ENCODE results near the gene LMTK3. TPM values are rescaled to one million over a fixed set of nuclear protein-coding genes. Genes with fewer than 3 reads are reported as not detected.

The LMTK3 gene
- total RNA-seq, 3 donors from 2014 or later (not counting 1 experiment from before 2014, with no cell fraction given): 0.64 to 2.9 (median 1.9) TPM

- Mint-ChIP-seq H3K27ac (no peak overlapping the region), H3K9me3 (no peaks in the 10 kb centered on the region), H3K4me1 (peaks cover 4 to 14% of the 10 kb centered on the region in 2 donors), H3K36me3 (no peaks in the 10 kb centered on the region), H3K4me3 (peak overlapping the region; percentile 54), H3K27me3 (ENCODE audit: low read depth in 2 of 2) (peaks cover 0 to 4% of the 10 kb centered on the region in 2 donors)
- Histone ChIP-seq H3K27ac (ENCODE audit: low read length) (no peak overlapping the region), H3K4me3 (ENCODE audit: low read length) (peak overlapping the region; percentile 9), H3K4me1 (ENCODE audit: control insufficient read depth, insufficient read depth, low read length) (peaks cover 37% of the 10 kb centered on the region), H3K36me3 (ENCODE audit: control insufficient read depth, insufficient read depth, low read length) (no peaks in the 10 kb centered on the region), H3K27me3 (ENCODE audit: control insufficient read depth, insufficient read depth, low read length) (peaks cover 14% of the 10 kb centered on the region), H3K9me3 (ENCODE audit: control insufficient read depth, insufficient read depth, low read length) (no peaks in the 10 kb centered on the region)
- intact Hi-C loops (cut with micrococcal nuclease): no loop called here
- 15% methylated on average over 22 of the region's 24 CpGs for WGBS (ENCODE audit: insufficient coverage)
- DNase-seq: peak; percentile 67 to 88
- no peak for TF ChIP-seq CTCF (IDR thresholded peaks at IDR 0.05)
- peak; percentile 82 to 84 (median 82) for ATAC-seq
Observed at GRCh38 chr19:48510421-48511268, 990 bp downstream of the LMTK3 start.

GRCh38 chr19:48509467-48510194, 2.0 kb downstream of the LMTK3 start:
- H3K36me3 ChIP-seq (ENCODE audit: control insufficient read depth, insufficient read depth, low read length): no peaks in the 10 kb centered on the region
- no peaks in the 10 kb centered on the region for H3K9me3 ChIP-seq (ENCODE audit: control insufficient read depth, insufficient read depth, low read length)
- peaks cover 14% of the 10 kb centered on the region for H3K27me3 ChIP-seq (ENCODE audit: control insufficient read depth, insufficient read depth, low read length)
- peaks cover 4 to 14% of the 10 kb centered on the region in 2 donors for H3K4me1 Mint-ChIP-seq
- ATAC-seq (no peak), DNase-seq (peak in 1 of 2 donors; percentile 5)
- intact Hi-C loops (cut with micrococcal nuclease): no loop called here
- WGBS (ENCODE audit: insufficient coverage): 86% methylated on average over 11 of the region's 12 CpGs
- H3K36me3 Mint-ChIP-seq: no peaks in the 10 kb centered on the region
- no peak overlapping the region for H3K27ac ChIP-seq (ENCODE audit: low read length)
- H3K27ac Mint-ChIP-seq: no peak overlapping the region
- H3K9me3 Mint-ChIP-seq: no peaks in the 10 kb centered on the region
- H3K4me3 ChIP-seq (ENCODE audit: low read length): no peak overlapping the region
- H3K4me3 Mint-ChIP-seq: no peak overlapping the region
- H3K4me1 ChIP-seq (ENCODE audit: control insufficient read depth, insufficient read depth, low read length): peaks cover 37% of the 10 kb centered on the region
- TF ChIP-seq CTCF (IDR thresholded peaks at IDR 0.05): no peak
- peaks cover 0 to 4% of the 10 kb centered on the region in 2 donors for H3K27me3 Mint-ChIP-seq (ENCODE audit: low read depth in 2 of 2)

GRCh38 chr19:48508729-48509411, 2.8 kb downstream of the LMTK3 start:
- DNase-seq (peak in 1 of 2 donors; percentile 5), ATAC-seq (no peak)
- Histone ChIP-seq H3K4me1 (ENCODE audit: control insufficient read depth, insufficient read depth, low read length) (peaks cover 34% of the 10 kb centered on the region), H3K27ac (ENCODE audit: low read length) (no peak overlapping the region), H3K4me3 (ENCODE audit: low read length) (no peak overlapping the region), H3K9me3 (ENCODE audit: control insufficient read depth, insufficient read depth, low read length) (no peaks in the 10 kb centered on the region), H3K27me3 (ENCODE audit: control insufficient read depth, insufficient read depth, low read length) (peaks cover 14% of the 10 kb centered on the region), H3K36me3 (ENCODE audit: control insufficient read depth, insufficient read depth, low read length) (no peaks in the 10 kb centered on the region)
- 95% methylated on average over 30 of the region's 32 CpGs for WGBS (ENCODE audit: insufficient coverage)
- Mint-ChIP-seq H3K27me3 (ENCODE audit: low read depth in 2 of 2) (peaks cover 0 to 4% of the 10 kb centered on the region in 2 donors), H3K9me3 (no peaks in the 10 kb centered on the region), H3K4me3 (no peak overlapping the region), H3K36me3 (no peaks in the 10 kb centered on the region), H3K4me1 (peaks cover 2 to 11% of the 10 kb centered on the region in 2 donors), H3K27ac (no peak overlapping the region)
- intact Hi-C loops (cut with micrococcal nuclease): no loop called here
- TF ChIP-seq CTCF (IDR thresholded peaks at IDR 0.05): no peak
